Gastrocnemius medialis (tissue), 4 donors: Measurements from ENCODE around the gene CTNNBIP1. TPM values are rescaled to one million over a fixed set of nuclear protein-coding genes. Genes with fewer than 3 reads are reported as not detected.

ENCODE experiments used
- ATAC-seq, 2 donors: fragments of 150-250 bp; one replicate each; pipeline ENCODE4 v1.9.1; 2016
- DNase-seq, 2 donors: peaks; one replicate each; pipeline ENCODE4 v3.0.0-alpha.2; 2019
- H3K27ac ChIP-seq, 4 donors: fragments of 200-600 bp; sonication (generic); 1 replicate in 1 of 4; 2 replicates in 3 of 4; pipeline ENCODE4 v1.5.1; 2016 to 2018; ENCODE audit warnings: mild to moderate bottlenecking in 2 of 4, moderate library complexity in 1 of 4
- H3K27me3 ChIP-seq, 3 donors: fragments of 200-600 bp; sonication (generic) in 2 of 3; 1 replicate in 1 of 3; 2 replicates in 2 of 3; pipeline versions ENCODE4 v1.5.1 to v1.6.0; 2016 to 2019; ENCODE audit warnings: mild to moderate bottlenecking in 1 of 3, moderate library complexity in 1 of 3
- H3K36me3 ChIP-seq, 2 donors: fragments of 200-600 bp; sonication (generic) in 1 of 2; one replicate each; pipeline ENCODE4 v1.5.1; 2017 to 2018
- H3K4me1 ChIP-seq, 2 donors: fragments of 200-600 bp; sonication (generic) in 1 of 2; one replicate each; pipeline ENCODE4 v1.5.1; 2016 to 2017; ENCODE audit warnings: mild to moderate bottlenecking in 2 of 2
- H3K4me3 ChIP-seq, 4 donors: fragments of 200-600 bp; sonication (generic) in 3 of 4; 1 replicate in 1 of 4; 2 replicates in 3 of 4; pipeline ENCODE4 v1.5.1; 2016 to 2019; ENCODE audit warnings: mild to moderate bottlenecking in 2 of 4
- H3K9me3 ChIP-seq, 3 donors: fragments of 200-600 bp; sonication (generic) in 2 of 3; 1 replicate in 1 of 3; 2 replicates in 2 of 3; pipeline ENCODE4 v1.5.1; 2016 to 2019
- POLR2A ChIP-seq, 2 donors: fragments of 450-650 bp; IDR thresholded peaks; one replicate each; pipeline ENCODE4 v1.6.1; 2017; ENCODE audit warnings: antibody characterized with exemption in 2 of 2, mild to moderate bottlenecking in 2 of 2, moderate library complexity in 2 of 2
- in situ Hi-C, 4 donors: fragments of 200-750 bp; cut with MboI; loops; one replicate each; pipeline versions ENCODE4 v1.15.0 to v1.8.0; 2017; ENCODE audit warnings: low sequenced_read_pairs in 4 of 4
- intact Hi-C: fragments of 100-400 bp; cut with DNase I; formaldehyde crosslinking; loops from one replicate; pipeline ENCODE4 v1.15.1; 2023; ENCODE audit warnings: low total_unique reads
- total RNA-seq, 4 donors: library from RNA; depleted of rRNA; stranded (reverse); fragments of >200 nt; gene quantifications; one replicate each; pipeline versions ENCODE4 v1.1.0 to v1.2.3, GENCODE V29; 2016
- TF ChIP-seq, protein P1 (sequence below), 5 experiments: fragments of 450-650 bp in 3 of 5; fragments of 200-600 bp in 2 of 5; sonication (generic) in 2 of 5; IDR thresholded peaks in 4 of 5; conservative IDR thresholded peaks in 1 of 5; 1 replicate in 4 of 5; 2 replicates in 1 of 5; pipeline ENCODE4 v1.5.1; 2016 to 2019; ENCODE audit warnings: antibody characterized with exemption in 5 of 5, mild to moderate bottlenecking in 3 of 5, moderate library complexity in 3 of 5

The CTNNBIP1 gene
- total RNA-seq, 4 donors from 2014 or later, result 10.3 to 13.2 (median 10.4) TPM

DNA sequence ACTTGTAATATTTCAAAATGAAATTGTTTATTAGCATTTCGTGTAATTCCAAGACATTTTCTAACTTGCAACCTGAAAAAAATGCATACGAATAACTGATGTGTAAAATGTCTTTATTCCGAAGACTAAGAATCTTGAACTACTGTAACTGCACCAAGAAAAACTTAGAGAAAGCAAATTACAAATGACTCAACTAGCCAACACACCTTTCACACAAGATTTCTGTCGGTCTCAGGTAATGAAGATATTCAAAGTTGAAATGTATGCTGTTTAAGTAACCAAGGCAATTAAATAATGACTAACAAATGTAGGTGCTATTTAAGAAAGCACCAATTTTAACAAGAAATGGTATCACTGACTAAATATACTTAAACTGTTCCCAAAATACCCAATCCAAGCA is 88.4 kb downstream of the CTNNBIP1 start:
- Histone ChIP-seq H3K27me3 (no peaks in the 10 kb centered on the region), H3K4me1 (peaks cover 32 to 38% of the 10 kb centered on the region in 2 donors), H3K4me3 (no peak overlapping the region), H3K9me3 (no peaks in the 10 kb centered on the region), H3K27ac (no peak overlapping the region), H3K36me3 (no peaks in the 10 kb centered on the region)
- in situ Hi-C loops, result no loop called here
- DNase-seq, result no peak
- intact Hi-C loops, result loop anchor here (10.0 kb wide), 1 partner anchor 227 kb away; no protein-coding TSS in a partner anchor
- ATAC-seq, result no peak
- no peak for TF ChIP-seq POLR2A (IDR thresholded peaks at IDR 0.05)
- TF ChIP-seq, protein P1, sequence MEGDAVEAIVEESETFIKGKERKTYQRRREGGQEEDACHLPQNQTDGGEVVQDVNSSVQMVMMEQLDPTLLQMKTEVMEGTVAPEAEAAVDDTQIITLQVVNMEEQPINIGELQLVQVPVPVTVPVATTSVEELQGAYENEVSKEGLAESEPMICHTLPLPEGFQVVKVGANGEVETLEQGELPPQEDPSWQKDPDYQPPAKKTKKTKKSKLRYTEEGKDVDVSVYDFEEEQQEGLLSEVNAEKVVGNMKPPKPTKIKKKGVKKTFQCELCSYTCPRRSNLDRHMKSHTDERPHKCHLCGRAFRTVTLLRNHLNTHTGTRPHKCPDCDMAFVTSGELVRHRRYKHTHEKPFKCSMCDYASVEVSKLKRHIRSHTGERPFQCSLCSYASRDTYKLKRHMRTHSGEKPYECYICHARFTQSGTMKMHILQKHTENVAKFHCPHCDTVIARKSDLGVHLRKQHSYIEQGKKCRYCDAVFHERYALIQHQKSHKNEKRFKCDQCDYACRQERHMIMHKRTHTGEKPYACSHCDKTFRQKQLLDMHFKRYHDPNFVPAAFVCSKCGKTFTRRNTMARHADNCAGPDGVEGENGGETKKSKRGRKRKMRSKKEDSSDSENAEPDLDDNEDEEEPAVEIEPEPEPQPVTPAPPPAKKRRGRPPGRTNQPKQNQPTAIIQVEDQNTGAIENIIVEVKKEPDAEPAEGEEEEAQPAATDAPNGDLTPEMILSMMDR (IDR thresholded peaks at IDR 0.05 in 4 of 5, conservative IDR thresholded peaks at IDR 0.05 in 1 of 5), result no peak

DNA sequence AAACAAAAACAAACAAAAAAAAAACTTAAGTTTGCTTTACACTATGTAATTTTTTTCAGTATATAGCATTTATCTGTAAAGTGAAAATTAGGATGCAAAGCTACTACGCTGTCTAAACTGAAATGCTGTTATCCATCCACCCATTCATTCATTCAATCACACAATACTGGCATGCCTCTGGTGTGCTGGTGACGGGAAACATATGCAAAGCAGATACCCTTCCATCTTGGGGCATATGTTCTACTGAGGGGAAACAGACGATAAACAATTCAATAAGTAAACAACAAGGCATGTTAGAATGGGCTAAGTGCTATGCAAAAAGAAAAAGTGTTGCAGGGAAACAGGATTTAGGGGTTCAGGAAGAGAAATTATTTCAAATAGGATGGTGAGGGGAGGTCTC is 89.5 kb downstream of the CTNNBIP1 start:
- in situ Hi-C loops (no loop called here), intact Hi-C loops (loop anchor here (10.0 kb wide), 1 partner anchor 226 kb away; no protein-coding TSS in a partner anchor)
- Histone ChIP-seq H3K36me3 (no peaks in the 10 kb centered on the region), H3K4me3 (no peak overlapping the region), H3K27me3 (no peaks in the 10 kb centered on the region), H3K4me1 (peaks cover 32 to 35% of the 10 kb centered on the region in 2 donors), H3K27ac (no peak overlapping the region), H3K9me3 (no peaks in the 10 kb centered on the region)
- ATAC-seq (no peak), DNase-seq (no peak)
- TF ChIP-seq POLR2A (IDR thresholded peaks at IDR 0.05), result no peak
- TF ChIP-seq, protein P1 (IDR thresholded peaks at IDR 0.05 in 4 of 5, conservative IDR thresholded peaks at IDR 0.05 in 1 of 5), result no peak

DNA sequence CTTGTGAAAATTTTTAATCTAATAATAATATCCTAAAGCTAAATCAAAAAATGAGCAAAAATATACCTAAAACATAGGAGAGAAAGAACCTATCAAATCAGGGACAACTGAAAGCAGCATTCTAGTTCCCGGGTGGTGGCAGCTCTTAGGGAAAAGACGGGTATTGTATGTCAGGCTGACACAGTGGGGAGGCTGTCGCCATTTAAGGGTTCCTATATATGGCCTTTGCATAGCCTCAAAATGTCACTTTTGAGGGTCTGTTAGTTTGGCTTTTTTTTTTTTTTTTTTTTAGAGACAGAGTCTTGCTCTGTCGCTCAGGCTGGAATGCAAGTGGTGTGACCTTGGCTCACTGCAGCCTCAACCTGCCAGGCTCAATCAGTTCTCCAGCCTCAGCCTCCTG is 92.3 kb downstream of the CTNNBIP1 start:
- Histone ChIP-seq H3K9me3 (no peaks in the 10 kb centered on the region), H3K27me3 (no peaks in the 10 kb centered on the region), H3K27ac (no peak overlapping the region), H3K4me3 (no peak overlapping the region), H3K4me1 (peaks cover 20 to 21% of the 10 kb centered on the region in 2 donors), H3K36me3 (no peaks in the 10 kb centered on the region)
- DNase-seq, result no peak
- no peak for ATAC-seq
- intact Hi-C loops, result no loop called here
- TF ChIP-seq, protein P1 (IDR thresholded peaks at IDR 0.05 in 4 of 5, conservative IDR thresholded peaks at IDR 0.05 in 1 of 5), result no peak
- TF ChIP-seq POLR2A (IDR thresholded peaks at IDR 0.05), result no peak
- in situ Hi-C loops, result no loop called here

DNA sequence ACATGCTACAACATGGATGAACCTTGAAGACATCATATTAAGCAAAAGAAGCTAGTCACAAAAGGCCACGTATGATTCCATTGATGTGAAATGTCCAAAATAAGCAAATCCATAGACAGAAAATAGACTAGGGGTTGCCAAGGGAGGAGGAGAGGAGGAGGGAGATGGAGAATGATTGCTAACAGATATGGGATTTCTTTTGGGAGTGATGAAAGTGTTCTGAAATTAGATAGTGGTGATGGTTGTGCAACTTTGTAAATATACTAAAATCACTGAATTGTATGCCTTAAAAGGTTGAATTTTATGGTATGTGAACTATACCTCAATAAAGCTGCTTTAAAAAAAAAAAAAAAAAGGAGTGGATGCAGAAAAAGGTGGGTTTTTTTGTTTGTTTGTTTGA is 93.9 kb downstream of the CTNNBIP1 start:
- Histone ChIP-seq H3K36me3 (no peaks in the 10 kb centered on the region), H3K27ac (no peak overlapping the region), H3K27me3 (no peaks in the 10 kb centered on the region), H3K4me1 (peaks cover 9 to 19% of the 10 kb centered on the region in 2 donors), H3K4me3 (no peak overlapping the region), H3K9me3 (no peaks in the 10 kb centered on the region)
- in situ Hi-C loops (no loop called here), intact Hi-C loops (no loop called here)
- TF ChIP-seq, protein P1 (IDR thresholded peaks at IDR 0.05 in 4 of 5, conservative IDR thresholded peaks at IDR 0.05 in 1 of 5), result no peak
- TF ChIP-seq POLR2A (IDR thresholded peaks at IDR 0.05), result no peak
- ATAC-seq (no peak), DNase-seq (no peak)

DNA sequence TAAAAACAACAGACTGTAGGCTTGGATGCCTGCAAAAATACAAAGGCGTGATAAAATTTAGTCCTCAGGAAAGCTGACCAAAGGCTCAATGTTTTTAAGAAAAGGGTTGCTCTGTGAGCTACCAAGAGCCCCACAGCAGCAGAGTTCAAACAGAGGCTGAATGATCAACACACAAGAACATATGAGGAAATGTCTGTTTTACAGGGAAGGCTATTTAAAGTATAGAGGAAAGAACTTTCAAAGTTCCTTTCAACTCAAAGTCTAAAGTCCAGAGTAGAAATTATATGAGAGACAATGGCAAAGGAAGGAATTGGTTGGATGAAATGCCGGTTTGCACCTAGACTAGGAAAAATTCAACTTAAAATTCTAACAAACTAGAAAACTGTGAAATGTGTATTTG is 94.9 kb downstream of the CTNNBIP1 start:
- no peak overlapping the region for H3K27ac ChIP-seq
- peaks cover 15 to 22% of the 10 kb centered on the region in 2 donors for H3K4me1 ChIP-seq
- intact Hi-C loops, result no loop called here
- H3K4me3 ChIP-seq, result no peak overlapping the region
- H3K9me3 ChIP-seq, result no peaks in the 10 kb centered on the region
- no peaks in the 10 kb centered on the region for H3K27me3 ChIP-seq
- DNase-seq, result no peak
- ATAC-seq, result no peak
- TF ChIP-seq, protein P1 (IDR thresholded peaks at IDR 0.05 in 4 of 5, conservative IDR thresholded peaks at IDR 0.05 in 1 of 5), result no peak
- TF ChIP-seq POLR2A (IDR thresholded peaks at IDR 0.05), result no peak
- in situ Hi-C loops, result no loop called here
- no peaks in the 10 kb centered on the region for H3K36me3 ChIP-seq
